H9 (cell line): Measurements from ENCODE around the gene OR2J1. TPM values are rescaled to one million over a fixed set of nuclear protein-coding genes. Genes with fewer than 3 reads are reported as not detected.

ENCODE experiments used
- total RNA-seq: library from RNA; stranded (reverse); gene quantifications from 2 replicates; pipeline ENCODE4 v1.2.1, GENCODE V29; 2021

OR2J1 gene
- total RNA-seq, 1 experiment from 2014 or later, result not detected

Other genes starting within 250 kb of the OR2J1 start
- gene TRIM27, start 175.5 kb upstream of the OR2J1 start, total RNA-seq, result 93.1 and 98.2 TPM in 2 replicates
- 0.57 and 0.68 TPM in 2 replicates for gene ZNF311, start 94.2 kb upstream of the OR2J1 start, total RNA-seq
- gene OR2W1, start 54.3 kb upstream of the OR2J1 start, total RNA-seq, result not detected in 2 replicates
- gene OR2B3, start 12.2 kb upstream of the OR2J1 start, total RNA-seq, result not detected in 2 replicates
- gene OR2J3, start 8.6 kb downstream of the OR2J1 start, total RNA-seq, result not detected in 2 replicates
- gene OR2J2, start 71.4 kb downstream of the OR2J1 start, total RNA-seq, result not detected in 2 replicates
- gene OR14J1, start 202.2 kb downstream of the OR2J1 start, total RNA-seq, result not detected in 2 replicates